GM12875 (cell line): Measurements from ENCODE around the gene PURB.

Source experiments
- H3K4me3 ChIP-seq: one replicate; pipeline ENCODE4 v1.5.1; 2011; ENCODE audit warnings: low read depth, low read length, control low read depth
- TF ChIP-seq, protein P1 (sequence below): IDR thresholded peaks from 2 replicates; pipeline ENCODE4 v1.5.1; 2011; ENCODE audit warnings: low read depth, mild to moderate bottlenecking, control low read depth, inconsistent platforms, low read length, moderate library complexity, borderline replicate concordance; ENCODE audit not compliant: insufficient read depth

The PURB gene

DNA sequence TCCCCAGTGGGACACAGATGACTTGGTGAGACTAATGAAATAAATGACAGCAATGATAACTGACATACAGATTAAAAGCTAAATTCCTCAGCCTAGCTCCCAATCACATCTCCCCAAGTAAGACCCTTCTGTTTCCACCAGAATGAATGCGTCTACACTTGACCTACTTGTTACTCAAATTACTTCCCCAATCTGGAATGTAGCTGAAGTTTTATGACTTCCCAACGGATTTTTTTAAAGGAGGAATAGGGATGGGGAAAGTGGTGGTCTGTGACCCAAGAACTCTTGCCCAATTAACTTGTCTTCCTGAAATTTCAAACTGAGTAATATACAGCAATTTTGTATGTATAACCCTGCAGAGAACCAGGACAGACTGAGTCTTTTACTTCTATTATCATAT, 46.6 kb downstream of the PURB start:
- TF ChIP-seq, protein P1, sequence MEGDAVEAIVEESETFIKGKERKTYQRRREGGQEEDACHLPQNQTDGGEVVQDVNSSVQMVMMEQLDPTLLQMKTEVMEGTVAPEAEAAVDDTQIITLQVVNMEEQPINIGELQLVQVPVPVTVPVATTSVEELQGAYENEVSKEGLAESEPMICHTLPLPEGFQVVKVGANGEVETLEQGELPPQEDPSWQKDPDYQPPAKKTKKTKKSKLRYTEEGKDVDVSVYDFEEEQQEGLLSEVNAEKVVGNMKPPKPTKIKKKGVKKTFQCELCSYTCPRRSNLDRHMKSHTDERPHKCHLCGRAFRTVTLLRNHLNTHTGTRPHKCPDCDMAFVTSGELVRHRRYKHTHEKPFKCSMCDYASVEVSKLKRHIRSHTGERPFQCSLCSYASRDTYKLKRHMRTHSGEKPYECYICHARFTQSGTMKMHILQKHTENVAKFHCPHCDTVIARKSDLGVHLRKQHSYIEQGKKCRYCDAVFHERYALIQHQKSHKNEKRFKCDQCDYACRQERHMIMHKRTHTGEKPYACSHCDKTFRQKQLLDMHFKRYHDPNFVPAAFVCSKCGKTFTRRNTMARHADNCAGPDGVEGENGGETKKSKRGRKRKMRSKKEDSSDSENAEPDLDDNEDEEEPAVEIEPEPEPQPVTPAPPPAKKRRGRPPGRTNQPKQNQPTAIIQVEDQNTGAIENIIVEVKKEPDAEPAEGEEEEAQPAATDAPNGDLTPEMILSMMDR = no peak
- no peak overlapping the region for H3K4me3 ChIP-seq

- no peak overlapping the region for H3K4me3 ChIP-seq
- TF ChIP-seq, protein P1 = no peak
Measured at GRCh38 chr7:44827567-44827966, 57.8 kb downstream of the PURB start.
